Smooth muscle cell of the brain vasculature (primary cell): ENCODE results near the gene MICALL1.

Experiments
- DNase-seq: peaks from one replicate; pipeline ENCODE4 v3.0.0-alpha.2; 2012; ENCODE audit warnings: low read depth, low spot score

The MICALL1 gene

GRCh38 chr22:37905534-37906363, at the start of gene MICALL1:
TSS of gene MICALL1 (plus strand) at chr22:37906297. CDS start at chr22:37906423, 126 bp downstream.
- no peak for DNase-seq

GRCh38 chr22:37860796-37861421, 45.2 kb upstream of the MICALL1 start:
- no peak for DNase-seq

GRCh38 chr22:37862570-37863325, 43.3 kb upstream of the MICALL1 start:
- DNase-seq = no peak

- no peak for DNase-seq
These were observed 40.6 kb upstream of the MICALL1 start for GRCh38 chr22:37865510-37865909.

GRCh38 chr22:37870273-37870672, 35.8 kb upstream of the MICALL1 start:
- no peak for DNase-seq

GRCh38 chr22:37880668-37881440, 25.2 kb upstream of the MICALL1 start:
- DNase-seq = no peak

- no peak for DNase-seq
These were observed 21.7 kb upstream of the MICALL1 start for GRCh38 chr22:37884420-37884819.

- DNase-seq = peak; percentile 77
These were observed 18.3 kb upstream of the MICALL1 start for GRCh38 chr22:37887584-37888378.

- no peak for DNase-seq
These were observed 14.2 kb upstream of the MICALL1 start for GRCh38 chr22:37891926-37892325.

GRCh38 chr22:37892566-37893335, 13.3 kb upstream of the MICALL1 start:
- DNase-seq = no peak

- DNase-seq = no peak
These were observed 12.5 kb upstream of the MICALL1 start for GRCh38 chr22:37893583-37893983.

- DNase-seq = no peak
These were observed 11.0 kb upstream of the MICALL1 start for GRCh38 chr22:37894939-37895670.

GRCh38 chr22:37896181-37896592, 9.9 kb upstream of the MICALL1 start:
- DNase-seq = no peak

GRCh38 chr22:37896939-37897338, 9.2 kb upstream of the MICALL1 start:
- DNase-seq = no peak

- DNase-seq = no peak
These were observed 8.3 kb upstream of the MICALL1 start for GRCh38 chr22:37897807-37898206.

- DNase-seq = no peak
These were observed 7.5 kb upstream of the MICALL1 start for GRCh38 chr22:37898441-37899181.

- DNase-seq = peak; percentile 71
These were observed 1.2 kb upstream of the MICALL1 start for GRCh38 chr22:37904572-37905533.
